Breast epithelium (tissue), 4 donors: ENCODE data around the gene SMIM1. TPM values are rescaled to one million over a fixed set of nuclear protein-coding genes. Genes with fewer than 3 reads are reported as not detected.

Source experiments
- DNase-seq, 2 donors: peaks; one replicate each; pipeline ENCODE4 v3.0.0-alpha.2; 2019; ENCODE audit warnings: low spot score in 2 of 2
- H3K27ac ChIP-seq, 2 donors: fragments of 200-600 bp; sonication (generic) in 1 of 2; one replicate each; pipeline ENCODE4 v1.5.1; 2016 to 2019; ENCODE audit warnings: mild to moderate bottlenecking in 1 of 2
- H3K27me3 ChIP-seq, 2 donors: fragments of 200-600 bp; sonication (generic) in 1 of 2; one replicate each; pipeline versions ENCODE4 v1.5.1 to v1.6.0; 2017 to 2019; ENCODE audit warnings: control low read depth in 1 of 2, mild to moderate bottlenecking in 1 of 2
- H3K36me3 ChIP-seq: fragments of 200-600 bp; one replicate; pipeline ENCODE4 v1.5.1; 2019
- H3K4me1 ChIP-seq, 2 donors: fragments of 200-600 bp; sonication (generic); one replicate each; pipeline ENCODE4 v1.5.1; 2016 to 2019; ENCODE audit warnings: control low read depth in 1 of 2
- H3K4me3 ChIP-seq, 3 donors: fragments of 200-600 bp; sonication (generic); 1 replicate in 2 of 3; 2 replicates in 1 of 3; pipeline ENCODE4 v1.5.1; 2016 to 2019; ENCODE audit warnings: mild to moderate bottlenecking in 3 of 3, moderate library complexity in 2 of 3
- H3K9me3 ChIP-seq, 2 donors: fragments of 200-600 bp; sonication (generic) in 1 of 2; one replicate each; pipeline ENCODE4 v1.5.1; 2016 to 2019; ENCODE audit warnings: control low read depth in 1 of 2
- CTCF ChIP-seq, 3 donors: fragments of 450-650 bp; IDR thresholded peaks; one replicate each; pipeline ENCODE4 v1.5.1; 2016 to 2017; ENCODE audit warnings: antibody characterized with exemption in 3 of 3, mild to moderate bottlenecking in 3 of 3, moderate library complexity in 3 of 3
- POLR2A ChIP-seq: fragments of 450-650 bp; IDR thresholded peaks from one replicate; pipeline ENCODE4 v1.6.1; 2016; ENCODE audit warnings: antibody characterized with exemption, mild to moderate bottlenecking, moderate library complexity
- POLR2AphosphoS5 ChIP-seq, 3 donors: sonication (generic); formaldehyde crosslinking; IDR thresholded peaks; one replicate each; pipeline ENCODE4 v1.6.1; 2017; ENCODE audit warnings: antibody characterized with exemption in 3 of 3
- intact Hi-C: fragments of 100-400 bp; cut with DNase I; formaldehyde crosslinking; loops from one replicate; pipeline ENCODE4 v1.15.1; 2023; ENCODE audit warnings: low total_unique reads
- total RNA-seq, 3 donors: library from RNA; depleted of rRNA; stranded (reverse); fragments of >200 nt; gene quantifications; one replicate each; pipeline ENCODE4 v1.1.0, GENCODE V29; 2016

The SMIM1 gene
- total RNA-seq, 3 donors from 2014 or later, result 1.3 to 4.7 (median 4.6) TPM

GRCh38 chr1:3824650-3825049 is 52.1 kb downstream of the SMIM1 start:
- H3K4me1 ChIP-seq, result no peaks in the 10 kb centered on the region
- no peak overlapping the region for H3K27ac ChIP-seq
- H3K9me3 ChIP-seq, result no peaks in the 10 kb centered on the region
- TF ChIP-seq CTCF (IDR thresholded peaks at IDR 0.05), result no peak
- no peak for TF ChIP-seq POLR2A
- TF ChIP-seq POLR2AphosphoS5 (IDR thresholded peaks at IDR 0.05), result no peak
- H3K4me3 ChIP-seq, result no peak overlapping the region
- intact Hi-C loops, result no loop called here
- peaks cover 9% of the 10 kb centered on the region for H3K36me3 ChIP-seq
- H3K27me3 ChIP-seq, result no peaks in the 10 kb centered on the region
- DNase-seq, result no peak

DNA sequence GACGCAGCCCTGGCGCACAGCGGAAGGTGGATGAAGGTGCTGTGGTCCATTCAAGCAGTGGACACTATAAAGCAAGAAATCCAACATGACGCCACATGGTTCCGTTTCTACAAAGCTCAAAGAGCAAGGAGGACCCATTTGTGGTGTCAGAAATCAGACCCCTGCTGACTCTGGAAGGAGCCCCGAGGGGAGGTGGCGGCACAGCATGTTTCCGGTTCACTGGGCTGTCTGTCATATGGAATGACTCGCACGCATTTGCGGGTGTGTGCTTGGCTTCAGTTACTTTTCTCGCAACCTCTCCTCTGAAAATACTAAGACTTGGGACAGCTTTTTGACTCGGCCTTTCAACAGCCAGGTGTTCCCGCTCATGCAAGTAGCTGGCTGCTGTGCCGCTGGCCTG is 52.8 kb downstream of the SMIM1 start:
- intact Hi-C loops, result no loop called here
- TF ChIP-seq POLR2A, result no peak
- no peak for TF ChIP-seq CTCF (IDR thresholded peaks at IDR 0.05)
- no peak for TF ChIP-seq POLR2AphosphoS5 (IDR thresholded peaks at IDR 0.05)
- H3K4me3 ChIP-seq, result no peak overlapping the region
- H3K9me3 ChIP-seq, result no peaks in the 10 kb centered on the region
- DNase-seq, result no peak
- H3K36me3 ChIP-seq, result peaks cover 9% of the 10 kb centered on the region
- no peak overlapping the region for H3K27ac ChIP-seq
- no peaks in the 10 kb centered on the region for H3K4me1 ChIP-seq
- no peaks in the 10 kb centered on the region for H3K27me3 ChIP-seq

Other genes starting within 250 kb of the SMIM1 start
- gene MEGF6, start 161.2 kb upstream of the SMIM1 start, total RNA-seq, result 10 to 100 TPM; 19.3 to 32.1 (median 24.2) TPM
- 10 to 100 TPM; 32.4 to 56.8 (median 34.5) TPM for gene TPRG1L, start 147.7 kb upstream of the SMIM1 start, total RNA-seq
- gene WRAP73, start 122.6 kb upstream of the SMIM1 start, total RNA-seq, result 10 to 100 TPM; 19.3 to 23.6 (median 20.2) TPM
- gene TP73, start 120.2 kb upstream of the SMIM1 start, total RNA-seq, result 1 to 10 TPM in 1 of 3 donors, under 1 TPM in 1, not detected in 1; 0.66 to 1.0 TPM
- gene CCDC27, start 20.3 kb upstream of the SMIM1 start, total RNA-seq, result not detected
- gene LRRC47, start 23.7 kb downstream of the SMIM1 start, total RNA-seq, result 10 to 100 TPM; 31.5 to 34.2 (median 34.2) TPM
- 10 to 100 TPM; 24.0 to 33.8 (median 30.5) TPM for gene CEP104, start 84.5 kb downstream of the SMIM1 start, total RNA-seq
- gene DFFB, start 84.7 kb downstream of the SMIM1 start, total RNA-seq, result 10 to 100 TPM in 2 of 3 donors, 1 to 10 TPM in 1; 9.1 to 14.4 (median 11.3) TPM
- 10 to 100 TPM; 17.6 to 24.9 (median 18.1) TPM for gene C1orf174, start 127.5 kb downstream of the SMIM1 start, total RNA-seq